ENCODE data around the gene LRP1B. TPM values are rescaled to one million over a fixed set of nuclear protein-coding genes. Genes with fewer than 3 reads are reported as not detected.

Gene LRP1B
- total and polyA plus RNA-seq, 5 donors from 2014 or later: not detected

GRCh38 chr2:141506135-141506534 lies 624.7 kb downstream of the LRP1B start:
- Mint-ChIP-seq H3K36me3 (no peaks in the 10 kb centered on the region), H3K27me3 (no peaks in the 10 kb centered on the region), H3K9me3 (peaks cover 1 to 8% (median 3%) of the 10 kb centered on the region in 7 donors), H3K27ac (no peak overlapping the region), H3K4me1 (no peaks in the 10 kb centered on the region), H3K4me3 (no peak overlapping the region)
- ATAC-seq (ENCODE audit: low read depth in 2 of 2): no peak
- Histone ChIP-seq H3K4me1 (ENCODE audit: control insufficient read depth, insufficient read depth, low read length, poor library complexity, severe bottlenecking) (no peaks in the 10 kb centered on the region), H3K9me3 (ENCODE audit: control insufficient read depth in 2 of 2, low read length in 2 of 2) (no peaks in the 10 kb centered on the region), H3K27ac (ENCODE audit: insufficient read depth, low read length, poor library complexity, severe bottlenecking) (no peak overlapping the region), H3K27me3 (ENCODE audit: control insufficient read depth, insufficient read depth, low read length) (no peaks in the 10 kb centered on the region), H3K36me3 (ENCODE audit: control insufficient read depth, insufficient read depth, low read length) (no peaks in the 10 kb centered on the region), H3K4me3 (ENCODE audit: low read depth, low read length) (no peak overlapping the region)
- DNase-seq: no peak

DNA sequence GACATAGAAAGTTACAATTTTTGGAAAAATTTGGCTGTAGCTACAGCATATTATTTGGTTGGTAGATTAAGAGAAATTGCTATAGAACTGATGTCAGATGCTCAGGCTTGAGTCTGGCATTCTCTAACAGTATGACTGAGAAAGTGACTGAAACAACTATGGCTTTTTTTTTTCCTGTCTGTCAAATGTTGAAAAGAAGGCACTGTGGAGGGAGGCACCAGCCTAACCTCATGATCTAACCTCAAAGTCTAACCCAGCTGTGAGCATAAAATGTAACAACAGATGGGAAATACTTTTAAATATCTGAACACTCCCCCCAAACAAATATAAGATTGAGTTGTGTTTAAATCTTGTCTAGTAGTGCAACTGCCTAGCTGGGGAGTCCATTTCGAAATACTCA lies 629.1 kb downstream of the LRP1B start:
- Histone ChIP-seq H3K27me3 (ENCODE audit: control insufficient read depth, insufficient read depth, low read length) (no peaks in the 10 kb centered on the region), H3K9me3 (ENCODE audit: control insufficient read depth in 2 of 2, low read length in 2 of 2) (no peaks in the 10 kb centered on the region), H3K36me3 (ENCODE audit: control insufficient read depth, insufficient read depth, low read length) (no peaks in the 10 kb centered on the region), H3K27ac (ENCODE audit: insufficient read depth, low read length, poor library complexity, severe bottlenecking) (no peak overlapping the region), H3K4me3 (ENCODE audit: low read depth, low read length) (no peak overlapping the region), H3K4me1 (ENCODE audit: control insufficient read depth, insufficient read depth, low read length, poor library complexity, severe bottlenecking) (no peaks in the 10 kb centered on the region)
- Mint-ChIP-seq H3K4me1 (no peaks in the 10 kb centered on the region), H3K27me3 (no peaks in the 10 kb centered on the region), H3K27ac (no peak overlapping the region), H3K9me3 (peaks cover 0 to 10% (median 3%) of the 10 kb centered on the region in 7 donors), H3K36me3 (no peaks in the 10 kb centered on the region), H3K4me3 (no peak overlapping the region)
- DNase-seq (no peak), ATAC-seq (ENCODE audit: low read depth in 2 of 2) (no peak)

DNA sequence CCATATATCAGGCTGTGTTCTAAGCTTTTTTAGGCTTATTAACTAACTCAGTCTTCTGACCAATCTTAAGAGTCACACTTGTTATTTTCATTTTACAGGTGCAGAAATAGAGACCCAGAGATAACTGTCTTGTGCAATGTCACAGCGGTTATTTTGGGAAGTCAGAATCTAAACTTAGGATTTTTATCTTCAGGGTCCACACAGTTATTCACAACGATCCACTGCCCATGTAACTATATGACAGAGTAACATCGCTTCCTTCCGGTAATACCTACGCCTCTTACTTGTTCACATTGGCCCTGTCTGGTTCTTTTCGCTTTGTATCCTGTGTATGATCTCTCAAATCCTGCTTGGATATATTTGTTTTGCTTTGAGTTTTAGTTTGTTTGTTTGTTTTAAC lies 631.7 kb downstream of the LRP1B start:
- Mint-ChIP-seq H3K4me1 (no peaks in the 10 kb centered on the region), H3K9me3 (peaks cover under 1 to 10% (median 3%) of the 10 kb centered on the region in 7 donors), H3K4me3 (no peak overlapping the region), H3K36me3 (no peaks in the 10 kb centered on the region), H3K27me3 (no peaks in the 10 kb centered on the region), H3K27ac (no peak overlapping the region)
- ATAC-seq (ENCODE audit: low read depth in 2 of 2) (no peak), DNase-seq (no peak)
- no peaks in the 10 kb centered on the region for H3K27me3 ChIP-seq (ENCODE audit: control insufficient read depth, insufficient read depth, low read length)
- H3K4me1 ChIP-seq (ENCODE audit: control insufficient read depth, insufficient read depth, low read length, poor library complexity, severe bottlenecking): no peaks in the 10 kb centered on the region
- H3K9me3 ChIP-seq (ENCODE audit: control insufficient read depth in 2 of 2, low read length in 2 of 2): no peaks in the 10 kb centered on the region
- H3K4me3 ChIP-seq (ENCODE audit: low read depth, low read length): no peak overlapping the region
- no peaks in the 10 kb centered on the region for H3K36me3 ChIP-seq (ENCODE audit: control insufficient read depth, insufficient read depth, low read length)
- no peak overlapping the region for H3K27ac ChIP-seq (ENCODE audit: insufficient read depth, low read length, poor library complexity, severe bottlenecking)

- ATAC-seq (ENCODE audit: low read depth in 2 of 2) (no peak), DNase-seq (no peak)
- H3K4me3 ChIP-seq (ENCODE audit: low read depth, low read length): no peak overlapping the region
- H3K9me3 ChIP-seq (ENCODE audit: control insufficient read depth in 2 of 2, low read length in 2 of 2): no peaks in the 10 kb centered on the region
- Mint-ChIP-seq H3K4me1 (no peaks in the 10 kb centered on the region), H3K9me3 (peaks cover 1 to 8% (median 4%) of the 10 kb centered on the region in 7 donors), H3K27me3 (no peaks in the 10 kb centered on the region), H3K27ac (no peak overlapping the region), H3K4me3 (no peak overlapping the region), H3K36me3 (no peaks in the 10 kb centered on the region)
- no peak overlapping the region for H3K27ac ChIP-seq (ENCODE audit: insufficient read depth, low read length, poor library complexity, severe bottlenecking)
- H3K36me3 ChIP-seq (ENCODE audit: control insufficient read depth, insufficient read depth, low read length): no peaks in the 10 kb centered on the region
- H3K4me1 ChIP-seq (ENCODE audit: control insufficient read depth, insufficient read depth, low read length, poor library complexity, severe bottlenecking): no peaks in the 10 kb centered on the region
- H3K27me3 ChIP-seq (ENCODE audit: control insufficient read depth, insufficient read depth, low read length): no peaks in the 10 kb centered on the region
Observed at GRCh38 chr2:141498561-141498960, 632.3 kb downstream of the LRP1B start.

DNA sequence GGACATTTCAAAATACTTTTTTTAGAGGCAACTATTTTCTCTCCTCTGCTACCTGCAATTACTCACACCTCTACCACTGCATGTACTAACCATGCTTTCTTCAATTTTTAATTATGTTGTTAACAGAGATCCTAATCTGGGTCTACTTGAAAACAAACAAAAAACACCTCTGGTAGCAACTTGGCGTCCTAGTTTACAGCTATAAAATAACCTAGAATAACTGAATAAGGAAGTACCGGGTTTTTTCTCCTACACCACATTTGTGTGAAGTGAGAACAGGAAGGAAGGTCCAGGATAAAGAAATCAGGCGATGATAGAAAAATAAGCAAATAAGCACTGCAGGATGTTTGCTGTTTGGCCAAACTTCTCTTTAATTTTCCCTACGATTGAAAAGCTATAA lies 633.5 kb downstream of the LRP1B start:
- Histone ChIP-seq H3K4me1 (ENCODE audit: control insufficient read depth, insufficient read depth, low read length, poor library complexity, severe bottlenecking) (no peaks in the 10 kb centered on the region), H3K4me3 (ENCODE audit: low read depth, low read length) (no peak overlapping the region), H3K27ac (ENCODE audit: insufficient read depth, low read length, poor library complexity, severe bottlenecking) (no peak overlapping the region), H3K27me3 (ENCODE audit: control insufficient read depth, insufficient read depth, low read length) (no peaks in the 10 kb centered on the region), H3K36me3 (ENCODE audit: control insufficient read depth, insufficient read depth, low read length) (no peaks in the 10 kb centered on the region), H3K9me3 (ENCODE audit: control insufficient read depth in 2 of 2, low read length in 2 of 2) (no peaks in the 10 kb centered on the region)
- ATAC-seq (ENCODE audit: low read depth in 2 of 2): no peak
- H3K4me3 Mint-ChIP-seq: no peak overlapping the region
- H3K27me3 Mint-ChIP-seq: no peaks in the 10 kb centered on the region
- peaks cover 3 to 11% (median 5%) of the 10 kb centered on the region in 7 donors for H3K9me3 Mint-ChIP-seq
- no peaks in the 10 kb centered on the region for H3K36me3 Mint-ChIP-seq
- DNase-seq: no peak
- no peak overlapping the region for H3K27ac Mint-ChIP-seq
- H3K4me1 Mint-ChIP-seq: no peaks in the 10 kb centered on the region

DNA sequence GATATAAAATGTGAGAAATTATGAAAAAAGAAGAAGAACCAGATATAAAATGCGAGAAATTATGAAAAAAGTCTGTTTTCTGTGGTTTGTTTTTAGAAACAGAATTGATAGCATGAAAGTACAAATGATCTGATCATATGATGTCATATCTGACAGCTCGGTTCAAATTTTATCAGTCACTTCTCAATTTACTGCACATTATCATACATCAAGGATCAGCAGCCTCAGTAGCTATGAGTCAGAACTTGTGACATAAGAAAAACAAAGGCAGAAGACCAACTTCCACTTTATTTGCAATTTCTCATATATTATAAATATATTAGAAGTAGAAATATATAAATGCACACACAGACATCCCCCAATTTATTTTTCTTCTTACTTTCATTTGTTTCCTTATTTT lies 634.0 kb downstream of the LRP1B start:
- Mint-ChIP-seq H3K27ac (no peak overlapping the region), H3K4me3 (no peak overlapping the region), H3K36me3 (no peaks in the 10 kb centered on the region), H3K9me3 (peaks cover 3 to 9% (median 5%) of the 10 kb centered on the region in 7 donors), H3K27me3 (no peaks in the 10 kb centered on the region), H3K4me1 (no peaks in the 10 kb centered on the region)
- ATAC-seq (ENCODE audit: low read depth in 2 of 2) (no peak), DNase-seq (no peak)
- Histone ChIP-seq H3K9me3 (ENCODE audit: control insufficient read depth in 2 of 2, low read length in 2 of 2) (no peaks in the 10 kb centered on the region), H3K4me1 (ENCODE audit: control insufficient read depth, insufficient read depth, low read length, poor library complexity, severe bottlenecking) (no peaks in the 10 kb centered on the region), H3K4me3 (ENCODE audit: low read depth, low read length) (no peak overlapping the region), H3K36me3 (ENCODE audit: control insufficient read depth, insufficient read depth, low read length) (no peaks in the 10 kb centered on the region), H3K27me3 (ENCODE audit: control insufficient read depth, insufficient read depth, low read length) (no peaks in the 10 kb centered on the region), H3K27ac (ENCODE audit: insufficient read depth, low read length, poor library complexity, severe bottlenecking) (no peak overlapping the region)

DNA sequence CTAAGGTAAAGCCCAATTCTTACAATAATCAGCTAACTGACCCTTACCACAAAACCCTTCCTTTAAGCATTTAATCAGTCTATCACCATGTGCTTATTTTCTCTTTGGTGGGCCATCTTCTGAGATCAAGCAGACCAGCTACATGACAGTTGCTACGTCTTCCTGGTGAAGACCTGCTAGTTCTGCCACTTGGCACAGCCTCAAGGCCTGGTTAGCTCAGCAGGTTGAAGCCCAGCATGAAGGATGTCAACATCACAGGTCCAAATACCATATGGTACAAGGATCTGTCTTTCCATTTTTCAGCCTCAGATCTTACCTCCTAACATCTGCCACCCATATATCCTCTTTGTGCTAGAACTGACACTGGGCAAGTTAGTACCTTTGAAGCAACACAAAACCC lies 636.9 kb downstream of the LRP1B start:
- Histone ChIP-seq H3K36me3 (ENCODE audit: control insufficient read depth, insufficient read depth, low read length) (no peaks in the 10 kb centered on the region), H3K27ac (ENCODE audit: insufficient read depth, low read length, poor library complexity, severe bottlenecking) (no peak overlapping the region), H3K9me3 (ENCODE audit: control insufficient read depth in 2 of 2, low read length in 2 of 2) (no peaks in the 10 kb centered on the region), H3K4me3 (ENCODE audit: low read depth, low read length) (no peak overlapping the region), H3K27me3 (ENCODE audit: control insufficient read depth, insufficient read depth, low read length) (no peaks in the 10 kb centered on the region), H3K4me1 (ENCODE audit: control insufficient read depth, insufficient read depth, low read length, poor library complexity, severe bottlenecking) (no peaks in the 10 kb centered on the region)
- no peak for DNase-seq
- Mint-ChIP-seq H3K27me3 (no peaks in the 10 kb centered on the region), H3K27ac (no peak overlapping the region), H3K9me3 (peaks cover 0 to 9% (median 4%) of the 10 kb centered on the region in 7 donors), H3K4me1 (no peaks in the 10 kb centered on the region), H3K4me3 (no peak overlapping the region), H3K36me3 (no peaks in the 10 kb centered on the region)
- ATAC-seq (ENCODE audit: low read depth in 2 of 2): no peak

DNA sequence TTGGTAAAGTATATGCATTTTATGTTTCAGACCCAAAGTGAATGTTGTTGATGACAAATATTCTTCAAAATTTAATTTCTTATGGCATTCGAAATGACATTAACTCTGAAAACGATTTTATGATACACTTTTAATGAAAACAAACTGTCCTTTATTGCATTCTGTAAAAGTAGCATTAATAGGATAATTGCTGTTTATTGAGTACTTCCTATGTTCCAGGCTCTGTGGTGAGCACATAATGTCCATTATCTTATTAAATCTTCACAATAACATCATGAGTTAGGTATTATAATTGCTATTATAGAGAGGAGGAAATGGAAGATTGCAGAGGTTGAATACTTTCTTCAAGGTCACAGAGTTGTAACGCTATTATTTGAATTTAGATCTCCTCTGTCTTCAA lies 638.0 kb downstream of the LRP1B start:
- H3K27me3 ChIP-seq (ENCODE audit: control insufficient read depth, insufficient read depth, low read length): no peaks in the 10 kb centered on the region
- H3K4me3 Mint-ChIP-seq: no peak overlapping the region
- ATAC-seq (ENCODE audit: low read depth in 2 of 2) (no peak), DNase-seq (no peak)
- no peaks in the 10 kb centered on the region for H3K9me3 ChIP-seq (ENCODE audit: control insufficient read depth in 2 of 2, low read length in 2 of 2)
- H3K36me3 ChIP-seq (ENCODE audit: control insufficient read depth, insufficient read depth, low read length): no peaks in the 10 kb centered on the region
- no peaks in the 10 kb centered on the region for H3K4me1 ChIP-seq (ENCODE audit: control insufficient read depth, insufficient read depth, low read length, poor library complexity, severe bottlenecking)
- no peak overlapping the region for H3K27ac Mint-ChIP-seq
- H3K27ac ChIP-seq (ENCODE audit: insufficient read depth, low read length, poor library complexity, severe bottlenecking): no peak overlapping the region
- H3K4me3 ChIP-seq (ENCODE audit: low read depth, low read length): no peak overlapping the region
- no peaks in the 10 kb centered on the region for H3K27me3 Mint-ChIP-seq
- peaks cover 0 to 9% (median 4%) of the 10 kb centered on the region in 7 donors for H3K9me3 Mint-ChIP-seq
- no peaks in the 10 kb centered on the region for H3K4me1 Mint-ChIP-seq
- no peaks in the 10 kb centered on the region for H3K36me3 Mint-ChIP-seq

All from CD4-positive, CD25-positive, alpha-beta regulatory T cell (primary cell).